SK-N-MC (cell line): Measurements from ENCODE around the gene APCDD1.

Experiments used
- EZH2 ChIP-seq: fragments of 200-600 bp; sonication (generic); IDR thresholded peaks from one replicate; pipeline ENCODE4 v1.6.1; 2017; ENCODE audit warnings: antibody characterized with exemption
- POLR2AphosphoS5 ChIP-seq: IDR thresholded peaks from 2 replicates; pipeline ENCODE4 v1.6.1; 2012; ENCODE audit warnings: mild to moderate bottlenecking, low read depth, low read length, borderline replicate concordance

DNA sequence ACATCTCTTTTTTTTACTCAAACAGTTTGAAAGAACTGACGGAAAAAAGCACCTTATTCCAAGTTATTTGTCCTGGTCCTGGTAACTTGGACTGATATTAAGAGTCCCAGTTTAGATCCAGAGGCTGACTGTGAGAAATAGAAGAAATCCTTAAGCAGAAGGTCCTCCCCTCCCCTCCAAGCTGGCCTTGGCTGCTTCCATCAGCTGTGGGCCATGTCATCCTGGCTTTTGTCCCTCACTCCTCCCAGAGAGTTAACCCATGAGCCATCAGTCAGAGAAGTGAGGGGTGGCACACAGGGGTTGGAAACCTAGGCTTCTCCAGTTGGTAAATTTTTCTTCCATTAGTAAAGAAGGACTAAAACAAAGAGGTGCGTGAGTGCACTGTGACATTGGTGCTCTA lies 61.6 kb downstream of the APCDD1 start:
- TF ChIP-seq EZH2 (no peak), POLR2AphosphoS5 (no peak)
